ENCODE results near the gene GUCY1A1. TPM values are rescaled to one million over a fixed set of nuclear protein-coding genes. Genes with fewer than 3 reads are reported as not detected.

Gene GUCY1A1
- total RNA-seq, 3 donors from 2014 or later (not counting 1 experiment from before 2014, with no cell fraction given) = 4.1 to 7.4 (median 5.2) TPM

DNA sequence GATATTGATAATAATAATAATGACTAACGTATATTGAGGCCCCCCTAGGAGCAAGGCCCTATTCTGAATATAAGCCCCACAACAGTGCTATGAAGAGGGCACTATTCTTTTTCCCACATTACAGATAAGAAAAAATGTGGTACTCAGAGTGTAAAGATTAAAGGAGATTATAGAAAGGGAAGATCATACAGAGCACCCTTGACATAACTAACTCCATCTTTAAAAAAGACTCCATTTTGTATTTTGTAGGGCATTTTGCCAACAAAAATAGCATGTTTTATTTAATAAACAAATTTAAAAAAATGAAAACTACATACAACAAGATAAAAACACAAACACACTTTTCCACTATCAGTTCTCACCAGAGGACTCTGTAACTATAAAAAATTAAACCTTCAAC, 42.1 kb downstream of the GUCY1A1 start:
- Histone ChIP-seq H3K4me3 (ENCODE audit: low read length) (no peak overlapping the region), H3K27me3 (ENCODE audit: control insufficient read depth, insufficient read depth, low read length) (no peaks in the 10 kb centered on the region), H3K36me3 (ENCODE audit: control insufficient read depth, insufficient read depth, low read length) (no peaks in the 10 kb centered on the region), H3K27ac (ENCODE audit: low read length) (no peak overlapping the region), H3K4me1 (ENCODE audit: control insufficient read depth, insufficient read depth, low read length) (no peaks in the 10 kb centered on the region), H3K9me3 (ENCODE audit: control insufficient read depth, insufficient read depth, low read length) (no peaks in the 10 kb centered on the region)
- ATAC-seq = no peak
- Mint-ChIP-seq H3K27me3 (ENCODE audit: low read depth in 2 of 2) (no peaks in the 10 kb centered on the region), H3K4me1 (no peaks in the 10 kb centered on the region), H3K36me3 (no peaks in the 10 kb centered on the region), H3K27ac (no peak overlapping the region), H3K9me3 (no peaks in the 10 kb centered on the region), H3K4me3 (no peak overlapping the region)
- DNase-seq = no peak
- no CpG with 5 or more reads among the region's 1 CpG for WGBS (ENCODE audit: insufficient coverage)
- intact Hi-C loops (cut with micrococcal nuclease) = no loop called here
- TF ChIP-seq, protein P1, sequence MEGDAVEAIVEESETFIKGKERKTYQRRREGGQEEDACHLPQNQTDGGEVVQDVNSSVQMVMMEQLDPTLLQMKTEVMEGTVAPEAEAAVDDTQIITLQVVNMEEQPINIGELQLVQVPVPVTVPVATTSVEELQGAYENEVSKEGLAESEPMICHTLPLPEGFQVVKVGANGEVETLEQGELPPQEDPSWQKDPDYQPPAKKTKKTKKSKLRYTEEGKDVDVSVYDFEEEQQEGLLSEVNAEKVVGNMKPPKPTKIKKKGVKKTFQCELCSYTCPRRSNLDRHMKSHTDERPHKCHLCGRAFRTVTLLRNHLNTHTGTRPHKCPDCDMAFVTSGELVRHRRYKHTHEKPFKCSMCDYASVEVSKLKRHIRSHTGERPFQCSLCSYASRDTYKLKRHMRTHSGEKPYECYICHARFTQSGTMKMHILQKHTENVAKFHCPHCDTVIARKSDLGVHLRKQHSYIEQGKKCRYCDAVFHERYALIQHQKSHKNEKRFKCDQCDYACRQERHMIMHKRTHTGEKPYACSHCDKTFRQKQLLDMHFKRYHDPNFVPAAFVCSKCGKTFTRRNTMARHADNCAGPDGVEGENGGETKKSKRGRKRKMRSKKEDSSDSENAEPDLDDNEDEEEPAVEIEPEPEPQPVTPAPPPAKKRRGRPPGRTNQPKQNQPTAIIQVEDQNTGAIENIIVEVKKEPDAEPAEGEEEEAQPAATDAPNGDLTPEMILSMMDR (IDR thresholded peaks at IDR 0.05) = no peak

DNA sequence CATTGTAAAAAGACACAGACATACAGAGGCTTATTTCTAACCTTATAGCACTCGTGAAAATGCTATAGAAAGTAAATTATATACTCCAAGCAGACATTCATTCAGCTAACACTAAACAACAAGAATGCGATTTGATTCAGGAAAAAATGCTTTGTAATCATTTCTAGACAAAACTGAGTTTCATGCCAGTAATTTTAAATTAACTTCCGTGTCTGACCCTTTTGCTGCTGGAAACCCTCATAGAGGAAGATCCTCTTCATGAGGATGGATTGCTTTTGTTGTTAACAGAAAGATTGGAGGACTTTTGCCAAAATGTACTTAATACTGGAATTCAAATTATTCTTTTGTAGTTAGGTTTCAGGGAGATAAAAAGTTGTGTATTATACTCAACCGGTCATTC, 43.3 kb downstream of the GUCY1A1 start:
- DNase-seq = no peak
- TF ChIP-seq, protein P1 (IDR thresholded peaks at IDR 0.05) = no peak

GRCh38 chr4:155711556-155711955, 44.9 kb downstream of the GUCY1A1 start:
- Mint-ChIP-seq H3K9me3 (no peaks in the 10 kb centered on the region), H3K4me1 (no peaks in the 10 kb centered on the region), H3K27ac (no peak overlapping the region), H3K27me3 (ENCODE audit: low read depth in 2 of 2) (no peaks in the 10 kb centered on the region), H3K36me3 (no peaks in the 10 kb centered on the region), H3K4me3 (no peak overlapping the region)
- Histone ChIP-seq H3K4me1 (ENCODE audit: control insufficient read depth, insufficient read depth, low read length) (no peaks in the 10 kb centered on the region), H3K4me3 (ENCODE audit: low read length) (no peak overlapping the region), H3K36me3 (ENCODE audit: control insufficient read depth, insufficient read depth, low read length) (no peaks in the 10 kb centered on the region), H3K9me3 (ENCODE audit: control insufficient read depth, insufficient read depth, low read length) (no peaks in the 10 kb centered on the region), H3K27ac (ENCODE audit: low read length) (no peak overlapping the region), H3K27me3 (ENCODE audit: control insufficient read depth, insufficient read depth, low read length) (no peaks in the 10 kb centered on the region)
- no peak for DNase-seq
- ATAC-seq = no peak
- intact Hi-C loops (cut with micrococcal nuclease) = no loop called here
- WGBS (ENCODE audit: insufficient coverage) = no CpG with 5 or more reads among the region's 1 CpG
- TF ChIP-seq, protein P1 (IDR thresholded peaks at IDR 0.05) = no peak

More for the DNA sequence above, 43.3 kb downstream of the GUCY1A1 start:
- Mint-ChIP-seq H3K4me3 (no peak overlapping the region), H3K4me1 (no peaks in the 10 kb centered on the region), H3K27ac (no peak overlapping the region), H3K9me3 (no peaks in the 10 kb centered on the region), H3K36me3 (no peaks in the 10 kb centered on the region), H3K27me3 (ENCODE audit: low read depth in 2 of 2) (no peaks in the 10 kb centered on the region)
- no peaks in the 10 kb centered on the region for H3K4me1 ChIP-seq (ENCODE audit: control insufficient read depth, insufficient read depth, low read length)
- no peaks in the 10 kb centered on the region for H3K9me3 ChIP-seq (ENCODE audit: control insufficient read depth, insufficient read depth, low read length)
- 97% methylated on average over 3 of the region's 4 CpGs for WGBS (ENCODE audit: insufficient coverage)
- H3K27me3 ChIP-seq (ENCODE audit: control insufficient read depth, insufficient read depth, low read length) = no peaks in the 10 kb centered on the region
- ATAC-seq = no peak
- no peak overlapping the region for H3K4me3 ChIP-seq (ENCODE audit: low read length)
- no peaks in the 10 kb centered on the region for H3K36me3 ChIP-seq (ENCODE audit: control insufficient read depth, insufficient read depth, low read length)
- intact Hi-C loops (cut with micrococcal nuclease) = no loop called here
- no peak overlapping the region for H3K27ac ChIP-seq (ENCODE audit: low read length)

DNA sequence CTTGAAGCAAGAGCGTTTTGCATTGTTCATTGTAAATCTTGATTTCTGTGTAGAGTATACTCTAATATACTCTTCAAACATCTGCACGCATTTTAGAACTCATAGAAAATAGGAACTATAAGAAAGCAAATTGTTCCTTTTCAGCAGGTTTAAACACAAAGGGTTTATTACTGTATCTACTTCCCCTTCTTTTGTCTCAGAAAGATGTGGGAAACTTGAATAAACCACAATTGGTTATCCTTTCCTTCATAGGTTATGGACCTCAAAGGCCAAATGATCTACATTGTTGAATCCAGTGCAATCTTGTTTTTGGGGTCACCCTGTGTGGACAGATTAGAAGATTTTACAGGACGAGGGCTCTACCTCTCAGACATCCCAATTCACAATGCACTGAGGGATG, 46.2 kb downstream of the GUCY1A1 start:
- no CpG with 5 or more reads among the region's 3 CpGs for WGBS (ENCODE audit: insufficient coverage)
- Histone ChIP-seq H3K27me3 (ENCODE audit: control insufficient read depth, insufficient read depth, low read length) (no peaks in the 10 kb centered on the region), H3K4me1 (ENCODE audit: control insufficient read depth, insufficient read depth, low read length) (no peaks in the 10 kb centered on the region), H3K36me3 (ENCODE audit: control insufficient read depth, insufficient read depth, low read length) (no peaks in the 10 kb centered on the region), H3K4me3 (ENCODE audit: low read length) (no peak overlapping the region), H3K9me3 (ENCODE audit: control insufficient read depth, insufficient read depth, low read length) (no peaks in the 10 kb centered on the region), H3K27ac (ENCODE audit: low read length) (no peak overlapping the region)
- H3K9me3 Mint-ChIP-seq = no peaks in the 10 kb centered on the region
- ATAC-seq (no peak), DNase-seq (no peak)
- intact Hi-C loops (cut with micrococcal nuclease) = no loop called here
- H3K4me3 Mint-ChIP-seq = no peak overlapping the region
- H3K27ac Mint-ChIP-seq = no peak overlapping the region
- no peaks in the 10 kb centered on the region for H3K36me3 Mint-ChIP-seq
- H3K4me1 Mint-ChIP-seq = no peaks in the 10 kb centered on the region
- H3K27me3 Mint-ChIP-seq (ENCODE audit: low read depth in 2 of 2) = no peaks in the 10 kb centered on the region
- TF ChIP-seq, protein P1 (IDR thresholded peaks at IDR 0.05) = no peak

Data from natural killer cell (primary cell).